HG02981 (cell line): ENCODE measurements around the gene ANK3.

Source experiments
- ATAC-seq: cut with Tn5 transposase; IDR thresholded peaks from one replicate; pipeline ENCODE4 v1.9.1; 2021; ENCODE audit warnings: mild to moderate bottlenecking, moderate library complexity; ENCODE audit not compliant: unreplicated experiment

Gene ANK3

DNA sequence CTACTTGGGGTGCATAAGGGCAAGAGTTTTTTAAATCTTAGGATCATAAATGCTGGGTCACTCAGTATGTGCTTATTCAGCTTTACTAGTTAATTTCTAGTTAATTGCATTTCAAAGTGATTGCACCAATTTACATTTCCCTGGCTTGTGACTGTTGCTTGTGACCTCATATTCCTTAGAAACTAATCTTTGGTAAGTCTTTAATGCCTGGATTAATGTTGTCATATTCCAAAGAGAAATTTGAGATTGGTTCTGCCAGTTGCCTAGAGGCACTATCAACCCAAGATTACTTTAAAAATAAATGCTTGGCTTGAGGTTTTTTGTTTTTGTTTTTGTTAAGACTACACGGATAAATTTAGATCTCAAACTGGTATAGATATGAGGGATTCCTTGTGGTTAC, 103.1 kb downstream of the ANK3 start:
- ATAC-seq = no peak

DNA sequence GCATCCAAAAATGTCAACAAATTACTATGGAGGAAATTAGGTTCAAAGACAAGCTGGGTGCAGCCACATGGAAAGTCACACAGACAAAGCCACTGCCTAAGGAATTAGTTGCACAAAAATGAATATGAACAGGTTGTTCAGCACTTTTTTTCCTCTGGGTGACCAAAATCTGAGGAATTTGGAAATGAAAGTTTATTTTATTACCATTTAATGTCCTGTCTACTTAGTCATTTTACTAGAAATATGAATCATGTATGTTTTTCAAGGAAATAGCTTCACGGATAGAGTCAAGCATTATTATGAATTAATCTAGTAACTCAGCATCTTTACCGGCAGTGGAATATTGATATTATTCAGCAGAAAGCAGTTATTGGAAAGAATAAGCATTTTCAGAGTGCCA, 106.3 kb downstream of the ANK3 start:
- no peak for ATAC-seq

DNA sequence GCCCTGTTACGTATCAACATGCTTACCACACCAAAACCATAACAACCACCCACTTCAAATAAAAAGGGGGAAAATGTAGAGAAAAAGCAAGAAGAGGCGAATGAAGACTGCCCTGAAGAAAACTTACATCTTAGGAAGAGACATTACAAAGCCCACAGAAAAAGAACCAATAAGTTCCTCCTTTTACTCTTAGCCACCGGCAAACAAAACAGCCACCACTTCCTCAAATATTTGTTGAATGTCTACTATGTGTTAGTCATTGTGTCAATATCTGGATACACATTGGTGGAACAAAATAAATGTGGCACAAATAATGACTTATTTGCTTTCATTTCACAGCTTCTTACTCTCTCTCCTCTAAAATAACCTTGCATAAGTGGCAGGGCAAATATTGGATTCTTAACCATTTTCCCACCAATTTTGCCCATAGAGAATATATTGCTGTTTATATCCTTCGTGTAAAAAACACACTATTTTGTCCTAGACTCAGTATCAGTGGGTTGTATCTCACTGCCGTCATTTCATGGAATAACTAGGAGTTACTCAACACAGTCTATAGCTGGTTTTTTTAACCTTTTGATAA, 106.8 kb downstream of the ANK3 start:
- ATAC-seq = no peak

DNA sequence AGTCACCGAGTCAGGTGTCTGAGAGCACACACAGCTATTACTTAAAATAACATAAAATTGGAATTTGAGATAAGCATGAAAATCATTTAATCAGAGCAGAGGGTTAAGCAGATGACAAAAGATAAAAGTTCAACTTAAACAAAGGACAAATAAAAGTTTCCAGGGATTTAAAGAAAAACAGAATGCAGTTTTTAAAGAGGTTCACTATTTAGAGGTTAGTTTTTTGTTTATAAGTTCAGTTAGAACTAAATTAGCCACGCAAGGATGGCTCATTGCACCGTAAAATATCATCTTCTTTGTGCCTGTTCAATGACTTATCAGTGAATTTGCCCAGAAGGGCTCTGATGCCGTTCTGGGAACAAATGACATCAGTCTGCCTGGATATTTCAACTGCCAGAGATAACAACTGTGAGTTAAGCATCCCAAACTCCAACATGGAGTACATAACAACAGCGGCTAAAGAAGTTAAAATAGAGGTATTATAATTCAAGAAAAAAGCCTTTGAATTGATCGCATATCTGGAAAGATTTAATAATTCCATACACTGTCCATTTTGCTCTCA, 107.8 kb downstream of the ANK3 start:
- ATAC-seq = no peak

DNA sequence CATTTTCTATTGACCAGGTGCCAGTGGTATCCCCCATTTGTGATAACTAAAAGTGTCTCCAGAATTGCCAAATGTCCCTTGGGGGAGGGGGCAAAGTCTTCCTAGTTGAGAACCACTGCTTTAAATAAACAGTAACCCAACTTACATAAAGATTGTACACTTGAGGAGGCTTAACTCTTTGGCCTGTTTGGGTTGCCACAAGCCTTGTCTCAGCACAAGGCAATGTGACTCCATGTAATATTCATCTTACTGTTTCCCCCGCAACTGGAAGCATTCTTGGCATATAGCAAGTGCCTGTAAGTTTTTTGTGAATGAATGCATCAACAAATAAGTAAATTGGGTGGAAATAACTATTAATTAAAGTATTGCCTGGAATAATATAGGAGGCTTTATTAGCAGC, 108.3 kb downstream of the ANK3 start:
- no peak for ATAC-seq

DNA sequence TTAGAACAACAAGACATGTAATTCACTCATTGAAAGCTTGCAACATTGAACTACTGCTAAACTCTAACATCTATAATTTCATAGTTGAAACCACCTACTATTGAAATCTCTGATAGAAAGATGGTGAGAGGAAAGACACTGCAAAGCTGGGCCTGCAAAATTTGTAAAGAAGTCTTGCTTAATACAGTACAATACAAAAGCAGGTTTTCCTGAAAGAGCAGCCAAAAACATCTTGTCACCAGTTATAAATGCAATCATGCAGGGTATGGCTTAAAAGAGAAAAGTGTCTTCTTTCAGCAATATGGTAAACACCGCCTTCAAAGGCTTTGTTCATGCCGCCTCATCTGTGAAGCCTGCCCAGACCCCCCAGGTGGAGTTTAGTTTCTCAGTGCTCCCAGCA, 109.2 kb downstream of the ANK3 start:
- ATAC-seq = no peak

DNA sequence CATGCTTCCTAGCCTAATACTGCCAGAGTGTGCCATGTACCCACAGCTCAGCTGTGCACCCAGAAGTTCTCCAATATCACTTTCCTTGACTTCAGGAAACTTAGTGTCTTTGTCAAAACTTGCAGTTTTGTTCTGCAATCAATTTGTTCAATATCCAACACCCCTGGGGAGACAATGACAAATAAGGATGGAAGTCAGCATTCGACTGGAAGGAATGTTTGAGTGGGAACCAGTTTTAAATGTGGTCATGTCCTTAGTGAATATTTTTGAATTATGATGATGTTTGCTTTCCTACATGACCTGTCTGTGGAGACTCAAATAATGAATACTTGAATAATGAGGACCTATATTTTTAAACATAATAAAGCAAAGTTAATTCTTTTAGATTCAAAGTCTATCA, 112.0 kb downstream of the ANK3 start:
- no peak for ATAC-seq

DNA sequence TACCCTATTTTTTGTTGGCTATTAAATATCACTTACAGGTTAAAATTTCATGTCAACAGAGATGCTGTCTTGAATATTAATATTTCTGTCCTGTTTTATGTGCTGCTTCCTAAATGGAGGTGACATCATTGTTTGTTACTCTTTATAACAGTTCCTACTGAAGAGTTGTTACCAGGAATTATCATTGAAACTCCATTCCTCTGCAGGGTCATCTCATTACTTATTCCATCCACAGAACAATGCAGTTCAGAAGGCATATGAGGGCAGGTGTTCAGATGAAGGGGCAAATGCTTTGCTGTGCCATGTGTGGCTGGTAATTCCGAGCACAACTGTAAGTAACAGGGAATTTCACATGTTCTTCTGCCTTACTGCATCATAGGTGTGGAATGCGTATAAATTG, 113.4 kb downstream of the ANK3 start:
- no peak for ATAC-seq

DNA sequence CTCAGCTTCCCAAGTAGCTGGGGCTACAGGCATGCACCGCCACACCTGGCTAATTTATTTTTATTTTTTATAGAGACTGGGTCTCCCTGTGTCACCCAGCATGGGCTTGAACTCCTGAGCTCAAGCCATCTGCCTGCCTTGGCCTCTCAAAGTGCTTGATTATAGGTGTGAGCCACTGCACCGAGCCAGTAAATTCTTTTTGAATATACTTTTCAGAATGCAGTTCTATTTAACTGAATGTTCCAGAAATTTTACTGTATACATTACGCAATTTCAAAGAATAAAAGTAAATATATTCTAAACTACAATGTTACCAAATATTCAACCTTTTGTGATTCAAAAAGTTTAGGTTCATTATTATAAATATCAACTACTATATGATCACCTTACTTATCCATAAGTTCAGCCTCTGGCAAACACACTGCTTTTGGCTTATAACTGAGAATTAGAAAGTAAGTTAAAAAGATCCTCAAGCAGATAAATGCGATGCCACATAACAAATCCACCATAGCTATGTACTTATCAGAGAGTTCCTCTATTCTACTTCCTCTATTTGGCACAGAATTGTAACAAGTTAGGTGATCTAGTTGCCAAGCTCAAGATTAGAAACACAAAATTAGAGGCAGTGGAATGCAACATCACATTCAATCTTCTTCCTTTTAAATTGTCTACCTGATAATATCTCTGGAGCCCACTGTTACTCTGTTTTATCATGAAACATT, 118.2 kb downstream of the ANK3 start:
- ATAC-seq = no peak

DNA sequence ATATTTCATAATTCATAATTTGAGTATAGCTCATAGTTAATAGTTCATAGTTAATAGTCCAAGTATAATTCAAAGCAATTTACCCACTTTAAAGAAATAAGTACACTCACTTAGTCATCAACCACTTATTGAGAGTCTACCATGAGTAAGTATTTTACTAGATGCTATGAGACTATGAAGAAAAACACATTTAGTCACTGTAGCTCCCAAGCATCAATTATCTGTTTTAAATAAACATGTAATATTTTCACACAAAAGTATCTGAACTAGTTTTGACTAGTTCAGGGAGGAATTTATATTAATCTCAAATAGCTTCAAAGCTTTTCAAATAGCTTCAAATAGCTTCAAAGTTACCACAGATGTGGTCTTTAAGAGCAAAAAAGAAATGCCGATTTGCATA, 119.2 kb downstream of the ANK3 start:
- ATAC-seq = no peak

- no peak for ATAC-seq
Measured at GRCh38 chr10:60267802-60268201, 121.9 kb downstream of the ANK3 start.

GRCh38 chr10:60266513-60266912, 123.2 kb downstream of the ANK3 start:
- ATAC-seq = no peak

DNA sequence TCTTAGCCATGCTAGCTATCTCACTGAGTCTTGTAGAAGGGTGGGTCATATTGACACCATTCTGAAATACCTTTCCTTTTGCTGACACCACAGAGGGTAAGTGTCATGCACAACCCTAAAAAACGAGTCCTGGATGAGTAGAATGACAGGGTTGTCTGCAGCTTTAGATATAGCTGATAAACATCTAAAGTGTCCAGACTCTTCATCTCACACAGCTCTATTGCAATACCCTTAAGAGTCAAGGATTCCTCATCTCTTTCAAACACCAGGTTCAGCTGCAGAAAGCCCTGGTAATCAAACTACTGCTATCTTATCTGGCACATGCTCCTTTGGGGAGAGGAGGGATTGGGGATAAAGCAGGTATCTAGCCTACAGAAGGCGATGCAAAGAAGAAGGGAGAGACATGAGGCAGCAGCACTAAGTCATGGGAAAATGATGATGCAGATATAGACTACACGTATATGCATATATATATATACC, 127.0 kb downstream of the ANK3 start:
- no peak for ATAC-seq

- ATAC-seq = no peak
Measured at GRCh38 chr10:60260321-60260720, 129.4 kb downstream of the ANK3 start.

DNA sequence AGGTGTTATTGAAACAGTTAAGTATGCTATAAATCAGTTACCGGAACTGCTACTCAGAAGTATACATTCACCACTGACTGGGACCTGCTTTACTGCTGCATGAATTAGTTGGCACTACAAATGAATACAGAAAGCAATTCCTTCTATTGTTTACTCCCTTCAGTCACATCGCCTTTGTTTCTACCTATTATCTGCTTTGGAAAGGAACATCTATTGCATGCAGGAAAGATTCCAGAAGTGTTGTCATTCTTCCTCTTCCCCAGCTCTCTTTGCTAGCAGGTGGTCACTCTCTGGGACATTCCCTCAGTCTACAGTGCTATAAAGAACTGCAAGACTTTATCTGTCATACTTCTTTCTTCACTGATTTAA, 131.3 kb downstream of the ANK3 start:
- ATAC-seq = no peak

DNA sequence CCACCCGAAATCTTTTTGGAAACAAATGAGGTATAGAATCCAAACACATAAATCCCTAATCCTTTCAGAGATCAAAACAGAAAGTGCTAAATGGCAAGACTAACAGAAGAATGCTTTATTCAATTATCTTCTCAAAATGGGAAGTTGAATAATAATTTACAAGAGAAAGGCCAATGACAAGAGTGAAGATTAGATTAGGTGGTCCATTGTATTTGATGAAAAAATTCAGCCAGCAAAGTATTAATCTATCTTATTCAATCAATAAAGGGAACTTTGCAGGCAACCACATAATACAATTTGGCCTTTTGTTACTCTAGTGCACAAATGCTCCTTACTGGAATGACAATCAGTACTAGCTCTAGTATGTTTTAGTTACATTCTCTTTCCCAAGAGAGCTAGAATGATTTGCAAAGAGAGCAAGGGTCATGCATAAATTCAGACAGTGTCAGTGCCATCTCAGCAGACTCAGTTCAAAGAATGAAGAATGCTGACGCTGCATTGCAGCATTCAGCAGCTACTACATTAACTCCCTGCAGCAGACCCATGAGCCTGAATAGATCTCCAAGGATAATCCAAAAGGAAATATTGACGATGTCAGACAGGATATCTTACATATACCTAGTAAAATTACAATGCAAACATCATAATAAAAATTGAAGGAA, 131.8 kb downstream of the ANK3 start:
- no peak for ATAC-seq

GRCh38 chr10:60254776-60255175, 134.9 kb downstream of the ANK3 start:
- ATAC-seq = no peak

DNA sequence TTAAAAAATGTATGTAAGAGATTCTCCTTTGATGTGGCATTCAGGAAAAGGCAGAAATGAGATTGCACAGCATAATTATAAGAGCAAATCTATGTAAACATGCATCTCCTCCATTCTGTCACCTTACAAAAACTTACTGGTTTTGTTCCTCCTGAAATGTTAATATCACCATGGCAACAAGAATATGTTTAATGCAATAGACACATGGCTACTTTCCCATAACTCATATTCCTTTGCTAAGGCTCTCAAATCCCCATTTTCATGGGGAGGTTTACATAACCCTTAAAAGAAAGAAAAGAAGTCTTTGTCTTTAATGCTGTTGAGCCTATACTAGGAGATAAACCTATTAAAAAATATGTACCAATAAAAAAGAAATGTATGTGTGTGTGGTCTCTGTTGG, 136.2 kb downstream of the ANK3 start:
- ATAC-seq = no peak

- no peak for ATAC-seq
Measured at GRCh38 chr10:60252688-60253087, 137.0 kb downstream of the ANK3 start.

- no peak for ATAC-seq
Measured at GRCh38 chr10:60246382-60246781, 143.3 kb downstream of the ANK3 start.

GRCh38 chr10:60239228-60239627, 150.4 kb downstream of the ANK3 start:
- ATAC-seq = no peak

GRCh38 chr10:60238759-60239100, 150.9 kb downstream of the ANK3 start:
- ATAC-seq = no peak
